Muscle of arm (tissue), 12 donors: ENCODE data around the gene CDH13. TPM values are rescaled to one million over a fixed set of nuclear protein-coding genes. Genes with fewer than 3 reads are reported as not detected.

Source experiments
- DNase-seq: peaks from one replicate; pipeline ENCODE4 v3.0.0-alpha.2; 2013
- polyA plus RNA-seq, 12 donors: library from polyadenylated mRNA; unstranded; fragments of 120-200 nt; gene quantifications; one replicate each; pipeline ENCODE4 v1.2.1, GENCODE V29; 2013; ENCODE audit not compliant: insufficient read length in 12 of 12

CDH13 gene
- polyA plus RNA-seq, 12 donors, result 28.8 to 58.8 (median 54.1) TPM; not detected in 1

DNA sequence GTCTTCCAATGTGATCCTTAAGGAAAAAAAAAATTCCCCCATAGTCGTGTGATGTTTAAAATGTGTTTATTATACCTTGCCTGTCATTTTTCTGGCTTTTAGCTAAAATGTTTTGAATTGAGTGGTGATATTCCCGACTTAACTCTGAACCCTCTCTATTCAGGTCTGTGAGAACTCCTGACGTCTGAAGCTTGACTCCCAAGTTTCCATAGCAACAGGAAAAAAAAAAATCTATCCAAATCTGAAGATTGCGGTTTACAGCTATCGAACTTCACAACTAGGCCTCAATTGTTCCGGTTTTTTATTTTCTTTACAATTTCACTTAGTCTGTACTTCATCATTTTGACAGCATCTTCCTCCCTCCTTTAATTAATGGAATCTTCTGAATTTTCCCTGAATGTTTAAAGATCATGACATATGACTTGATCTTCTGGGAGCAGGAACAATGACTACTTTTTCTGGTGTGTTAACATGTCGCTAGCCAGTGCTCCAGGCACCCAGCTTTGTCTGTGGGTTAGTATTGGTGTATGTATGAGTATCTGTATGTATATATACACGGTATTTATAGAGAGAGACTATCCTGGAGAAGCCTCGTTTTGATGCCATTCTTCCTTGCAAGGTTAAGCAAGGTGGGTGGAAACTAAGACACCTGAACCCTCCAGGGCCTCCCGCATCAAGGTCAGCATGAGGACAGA, 1168.2 kb downstream of the CDH13 start:
- no peak for DNase-seq

DNA sequence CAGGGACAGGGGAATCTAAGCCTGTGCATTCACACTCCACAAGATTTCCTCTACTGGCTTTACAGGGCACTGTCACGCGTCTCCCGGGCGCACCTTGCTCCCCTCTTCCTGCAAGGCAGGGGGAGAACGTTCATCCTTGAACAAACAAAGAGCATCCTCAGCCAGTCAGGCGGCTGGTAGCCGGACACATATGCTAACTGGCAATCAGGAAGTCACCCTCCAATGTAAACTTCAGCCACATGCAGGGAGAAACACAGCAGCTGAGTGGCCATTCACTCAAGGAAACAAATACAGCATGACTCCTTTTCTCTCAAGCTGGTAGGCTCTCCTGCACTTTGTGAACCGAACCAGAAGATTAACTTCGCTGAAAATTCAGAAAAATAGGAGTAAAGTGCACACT, 1170.2 kb downstream of the CDH13 start:
- no peak for DNase-seq

DNA sequence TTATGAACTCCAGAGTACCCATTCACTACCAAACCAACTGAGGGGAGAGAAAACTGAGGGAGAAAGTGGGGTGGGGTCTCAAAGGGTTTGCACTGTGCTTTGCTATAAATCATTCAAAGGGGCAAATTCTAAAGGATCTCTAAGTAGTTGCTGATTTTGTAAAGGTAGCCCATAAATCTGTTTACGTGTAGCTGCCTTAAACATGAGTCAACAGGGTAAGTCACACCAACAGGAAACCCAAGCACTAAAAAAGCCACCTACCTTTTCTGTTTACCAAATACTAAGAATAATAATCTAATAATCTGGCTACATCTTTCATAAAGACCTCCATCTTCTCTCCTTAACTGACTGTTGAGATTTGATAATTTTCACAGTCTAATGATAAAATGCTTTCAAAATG, 1172.6 kb downstream of the CDH13 start:
- DNase-seq, result no peak

DNA sequence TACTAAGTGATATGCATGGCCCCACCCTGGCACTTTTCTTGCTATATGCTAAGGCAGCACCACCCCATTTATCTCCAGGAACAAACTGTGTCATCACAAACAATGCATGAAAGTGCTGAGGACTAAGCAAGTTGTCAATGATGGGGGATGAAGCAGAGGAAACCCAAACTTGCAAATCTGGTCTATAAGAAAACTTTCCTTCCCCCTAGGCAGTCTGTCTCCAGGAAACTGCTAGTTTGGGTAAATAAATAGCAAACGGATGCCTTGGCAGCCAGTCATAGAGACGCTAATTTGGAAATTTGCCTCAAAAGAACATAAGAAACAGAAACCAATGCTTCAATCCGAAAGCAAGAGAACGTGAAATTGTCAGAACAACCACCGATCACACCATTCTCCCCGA, 1175.4 kb downstream of the CDH13 start:
- peak; percentile 72 for DNase-seq

DNA sequence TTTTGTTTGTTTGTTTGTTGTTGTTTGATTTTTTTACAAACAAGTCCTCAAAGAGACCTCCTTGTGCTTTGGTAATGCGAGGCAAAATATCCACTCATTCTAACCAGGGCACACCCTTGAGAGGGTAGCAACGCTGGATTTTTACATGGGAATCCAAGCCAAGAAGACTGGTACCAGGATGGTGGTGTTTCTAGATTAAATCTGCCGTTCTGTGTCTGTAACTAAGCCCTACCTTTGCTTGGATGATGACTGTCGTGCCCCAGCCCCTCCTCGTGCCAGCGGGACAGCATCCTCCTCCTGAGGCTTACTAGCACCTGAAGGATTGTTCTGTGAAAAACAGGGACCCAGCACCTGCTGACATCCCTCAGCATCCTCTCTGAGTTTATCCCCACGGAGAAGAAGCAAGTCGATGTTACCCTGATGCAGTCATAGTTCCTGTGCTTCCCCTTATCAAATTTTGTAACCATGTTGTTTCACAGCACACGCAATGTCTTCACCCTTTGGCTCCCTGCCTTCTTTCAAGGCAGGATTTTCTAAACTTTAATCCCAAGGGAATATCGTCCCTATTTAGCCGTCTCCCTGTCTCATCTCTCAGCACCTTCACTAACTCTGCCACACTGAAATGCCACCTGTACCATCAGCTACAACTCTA, 1175.9 kb downstream of the CDH13 start:
- no peak for DNase-seq

DNA sequence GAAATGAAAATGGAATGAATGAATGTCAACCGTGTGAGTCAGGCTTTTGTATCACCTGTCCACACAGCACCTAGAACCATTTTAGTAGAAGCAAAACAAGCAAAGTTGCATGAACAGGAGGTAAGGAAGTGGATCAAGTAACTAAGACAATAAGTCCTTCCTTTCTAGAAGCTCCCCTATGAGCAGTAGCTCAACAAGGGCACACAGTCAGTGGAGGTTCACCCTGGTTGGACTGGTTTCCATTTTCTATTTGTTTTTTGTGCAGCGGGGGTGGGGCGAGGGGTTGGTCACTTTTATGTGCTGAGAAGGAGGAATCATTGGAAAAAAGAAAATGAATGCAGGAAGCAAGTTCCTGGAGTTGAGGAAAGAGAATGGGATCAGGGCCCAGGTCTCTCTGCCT, 1177.0 kb downstream of the CDH13 start:
- no peak for DNase-seq

DNA sequence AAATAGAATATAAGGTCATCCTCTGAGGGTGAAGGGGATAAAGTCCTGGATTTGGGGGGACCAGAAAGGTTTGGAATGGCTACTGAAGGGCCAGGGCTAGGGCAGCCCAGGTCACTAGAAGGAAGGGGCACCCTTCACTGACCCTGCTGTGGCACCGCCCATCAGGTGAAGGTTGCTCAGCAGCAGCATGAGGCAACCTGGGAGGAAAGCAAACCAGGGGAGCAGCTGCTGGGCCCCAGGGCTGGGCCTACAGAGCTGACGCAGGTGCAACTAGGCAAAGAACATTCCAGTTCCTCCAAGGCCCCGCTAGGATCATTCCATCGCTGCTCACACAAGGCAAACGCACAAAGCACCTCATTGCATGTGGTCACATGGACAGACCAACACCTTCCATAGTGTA, 1177.6 kb downstream of the CDH13 start:
- DNase-seq, result no peak

DNA sequence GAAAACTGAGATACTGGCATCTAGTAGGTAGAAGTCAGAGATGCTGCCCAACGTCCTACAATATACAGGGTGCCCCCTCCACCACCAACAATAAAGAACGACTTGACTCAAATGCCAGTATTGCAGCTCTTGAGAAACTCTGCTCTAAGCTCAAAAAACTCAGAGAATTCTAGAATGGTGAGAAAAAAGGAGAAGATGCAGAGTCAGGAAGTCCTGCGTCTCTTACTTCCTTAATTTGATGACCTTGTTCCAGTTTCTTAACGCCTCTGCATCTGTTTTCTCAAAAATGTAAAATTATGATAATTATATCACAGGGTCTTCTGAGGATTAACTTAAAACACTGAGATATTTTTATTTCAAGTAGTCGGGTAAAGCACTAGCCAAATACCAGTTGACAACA, 1179.3 kb downstream of the CDH13 start:
- no peak for DNase-seq

DNA sequence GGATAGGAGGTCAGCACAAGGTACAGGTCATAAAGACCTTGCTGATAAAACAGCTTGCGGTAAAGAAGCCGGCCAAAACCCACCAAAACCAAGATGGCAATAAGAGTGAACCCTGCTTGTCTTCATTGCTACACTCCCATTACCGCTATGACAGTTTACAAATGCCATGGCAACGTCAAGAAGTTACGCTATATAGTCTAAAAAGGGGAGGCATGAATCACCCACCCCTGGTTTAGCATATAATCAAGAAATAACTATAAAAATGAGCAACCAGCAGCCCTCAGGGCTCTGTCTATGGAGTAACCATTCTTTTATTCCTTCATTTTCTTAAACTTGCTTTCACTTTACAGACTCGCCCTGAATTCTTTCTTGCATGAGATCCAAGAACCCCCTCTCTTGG, 1180.0 kb downstream of the CDH13 start:
- no peak for DNase-seq

DNA sequence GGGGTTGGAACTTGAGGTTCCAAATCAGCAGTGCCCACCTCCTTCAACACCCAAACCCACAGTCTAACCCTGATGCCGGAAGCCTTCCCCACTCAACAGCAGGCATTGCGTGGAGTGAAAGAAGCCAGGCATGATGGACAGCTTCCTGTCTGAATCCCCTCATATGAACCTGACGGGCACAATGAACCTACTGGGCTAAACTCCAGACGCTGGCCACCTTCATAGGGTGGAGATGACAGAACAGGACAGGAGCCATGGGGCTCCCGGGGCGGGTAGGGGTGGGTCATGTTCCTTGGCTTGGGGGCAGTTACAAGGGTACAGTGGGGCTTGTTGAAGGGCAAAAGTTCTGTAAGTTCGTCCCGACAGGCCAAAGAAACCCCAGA, 1180.5 kb downstream of the CDH13 start:
- no peak for DNase-seq

DNA sequence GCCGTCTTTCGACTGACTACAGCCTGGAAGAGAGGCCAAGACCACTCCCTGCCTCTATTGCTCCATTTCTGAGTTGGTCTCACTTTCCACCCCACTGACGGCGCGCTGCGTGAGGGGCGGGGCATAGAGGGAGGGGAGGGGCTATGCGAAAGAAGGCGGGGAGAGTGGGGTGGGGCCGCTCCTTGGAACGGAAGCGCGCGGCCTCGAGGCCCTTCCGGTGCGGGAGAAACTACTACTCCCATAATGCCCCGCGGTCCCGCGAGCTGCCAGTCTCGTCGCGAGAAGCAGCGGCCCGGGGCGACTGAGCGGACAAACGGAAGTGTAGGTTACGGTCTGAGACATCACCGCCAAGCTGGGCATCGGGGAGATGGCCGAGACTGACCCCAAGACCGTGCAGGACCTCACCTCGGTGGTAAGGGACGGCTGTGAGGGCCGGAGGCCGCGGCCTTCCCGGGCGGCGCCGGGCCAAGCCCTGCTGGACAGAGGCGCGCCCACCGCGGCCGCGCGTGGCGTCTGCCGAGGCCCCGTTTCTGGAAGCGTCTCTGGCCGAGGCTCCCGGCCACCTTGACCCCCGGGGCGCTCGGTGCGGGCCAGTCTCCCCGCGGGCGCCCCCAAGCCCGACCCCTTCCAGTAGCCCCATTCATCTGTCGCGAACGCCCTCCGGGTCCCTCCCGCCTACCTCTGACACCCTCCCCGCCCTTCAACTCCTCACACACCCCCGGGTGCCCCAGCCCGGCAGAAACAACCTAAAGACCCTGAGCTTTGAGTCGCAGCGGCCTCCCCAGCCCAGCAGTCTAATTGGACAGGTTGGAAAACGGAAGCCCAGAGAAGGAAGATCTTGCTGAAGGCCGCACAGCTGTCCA, 1181.2 kb downstream of the CDH13 start, which contains the start of gene HSBP1:
Gene HSBP1, plus strand, starts transcription at position 269 of the 863 bp plus-strand sequence. Its CDS starts 99 bp downstream, at position 368.
- peak; percentile 91 for DNase-seq

DNA sequence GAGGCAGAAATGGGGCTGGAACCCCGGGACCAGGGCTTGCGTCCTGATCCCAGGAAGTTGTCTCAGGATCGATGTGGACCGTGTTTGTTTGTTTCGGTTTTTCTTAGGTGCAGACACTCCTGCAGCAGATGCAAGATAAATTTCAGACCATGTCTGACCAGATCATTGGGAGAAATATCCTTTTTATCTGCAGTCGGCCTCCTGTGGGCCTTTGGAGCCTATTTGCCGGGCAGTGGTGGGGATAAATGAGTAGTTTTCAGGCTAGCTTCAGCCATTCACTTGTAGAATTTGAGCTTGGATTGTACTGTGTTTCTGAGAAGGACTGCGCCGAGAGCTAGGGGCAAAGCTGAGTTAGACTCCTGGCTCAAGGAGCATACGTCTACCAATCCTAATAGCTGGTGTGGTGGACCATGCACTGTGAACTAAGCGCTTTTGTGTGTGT, 1181.8 kb downstream of the CDH13 start:
- no peak for DNase-seq

DNA sequence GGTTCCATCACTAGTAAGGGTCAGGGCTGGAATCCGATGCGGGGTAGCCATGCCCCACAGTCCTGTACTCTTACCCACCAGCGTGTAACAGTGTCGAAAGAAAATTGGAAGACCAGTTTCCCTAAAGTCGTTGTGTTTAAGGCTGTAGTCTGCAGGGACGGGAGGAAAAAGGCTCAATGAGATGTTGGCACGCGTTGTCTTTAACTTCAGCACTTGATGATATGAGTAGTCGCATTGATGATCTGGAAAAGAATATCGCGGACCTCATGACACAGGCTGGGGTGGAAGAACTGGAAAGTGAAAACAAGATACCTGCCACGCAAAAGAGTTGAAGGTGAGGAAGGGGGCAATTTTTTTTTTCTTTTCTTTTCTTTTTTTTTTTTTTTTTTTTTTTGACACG, 1182.3 kb downstream of the CDH13 start:
- no peak for DNase-seq

DNA sequence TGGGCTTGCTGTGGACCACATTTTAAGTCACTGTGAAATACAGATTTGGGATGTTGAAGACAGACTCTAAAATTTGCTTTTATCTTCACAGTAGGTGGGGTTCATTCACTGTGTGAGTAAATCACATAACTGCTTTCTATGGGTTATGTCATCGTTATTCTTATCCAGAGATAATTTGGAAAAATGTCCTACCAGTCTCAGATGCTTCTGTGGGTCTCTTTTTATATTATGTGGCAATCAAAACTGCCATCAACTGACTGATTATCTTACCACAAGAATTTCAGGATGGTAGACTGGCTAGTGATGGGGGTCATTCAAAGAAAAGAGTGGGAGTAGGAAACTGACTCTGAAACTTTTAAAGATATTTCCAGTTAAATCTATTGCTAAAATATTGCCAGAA, 1184.1 kb downstream of the CDH13 start:
- DNase-seq, result no peak

DNA sequence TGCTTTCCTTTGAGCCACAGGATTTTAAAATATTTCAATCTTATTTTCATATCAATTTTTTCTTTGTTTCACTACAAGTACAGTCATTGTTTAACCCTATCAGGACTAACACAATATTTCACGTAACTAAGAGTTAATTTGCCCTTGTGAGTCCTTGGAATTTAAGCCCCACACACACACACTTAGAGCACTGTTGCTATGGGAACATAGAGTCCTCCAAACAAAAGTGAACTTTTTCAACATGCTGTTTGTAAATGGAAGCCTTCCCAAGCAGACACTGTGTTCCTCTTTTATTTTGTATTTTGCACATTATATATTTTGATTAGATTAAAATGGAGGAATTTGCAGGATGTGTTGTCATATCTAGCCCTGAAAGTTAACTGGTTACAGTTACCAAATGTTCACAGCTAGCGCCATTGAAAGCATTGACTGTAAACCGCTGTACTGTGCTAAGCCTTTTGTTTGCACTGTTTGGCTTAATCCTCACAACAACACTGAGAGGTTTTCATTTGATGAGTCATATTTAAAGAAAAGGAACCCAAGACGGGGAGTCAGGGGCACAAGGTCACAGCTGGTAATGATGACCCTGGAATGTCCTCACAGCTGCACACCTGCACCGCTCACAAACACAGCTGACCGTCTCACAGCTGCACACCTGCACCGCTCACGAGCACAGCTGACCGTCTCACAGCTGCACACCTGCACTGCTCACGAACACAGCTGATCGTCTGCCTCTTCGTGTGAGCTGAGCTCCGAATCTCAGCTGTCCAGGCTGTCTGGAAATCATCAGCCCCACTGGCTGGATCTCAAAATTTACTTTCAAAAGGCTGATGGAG, 1187.3 kb downstream of the CDH13 start:
- DNase-seq, result peak; percentile 47

DNA sequence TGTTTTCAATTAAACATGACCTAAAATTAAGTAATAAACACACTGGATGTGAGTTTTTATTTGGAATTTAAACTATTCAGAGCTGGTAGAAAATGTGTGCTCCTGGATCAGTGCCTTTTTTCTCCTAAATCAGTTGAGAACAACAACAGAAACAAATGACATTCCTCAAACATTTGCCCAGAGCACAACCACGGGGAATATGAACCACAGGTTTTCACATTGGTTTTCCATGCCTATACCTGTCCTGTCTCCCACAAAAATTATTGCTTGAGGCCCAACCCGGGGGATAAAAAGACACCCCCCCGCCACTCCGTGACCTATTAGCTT, 1187.9 kb downstream of the CDH13 start:
- DNase-seq, result no peak

DNA sequence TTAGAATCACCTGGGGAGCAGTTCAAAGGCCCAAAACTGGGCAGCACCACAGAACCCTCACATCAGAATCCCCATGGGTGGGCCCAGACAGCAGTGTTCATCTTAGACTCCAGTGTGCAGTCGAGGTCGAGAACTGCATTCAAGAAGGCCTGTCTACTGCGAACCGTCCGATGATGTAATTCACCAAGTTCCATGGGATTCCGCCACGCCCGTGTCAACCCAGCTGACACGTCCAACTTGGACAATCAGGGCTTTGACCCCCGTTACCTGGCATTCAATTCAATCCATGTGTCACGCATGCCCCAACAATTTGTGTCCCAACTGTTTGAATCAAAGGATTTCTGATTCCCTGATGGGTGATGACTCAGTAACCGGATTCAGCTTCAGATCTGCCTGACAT, 1190.3 kb downstream of the CDH13 start:
- DNase-seq, result no peak

DNA sequence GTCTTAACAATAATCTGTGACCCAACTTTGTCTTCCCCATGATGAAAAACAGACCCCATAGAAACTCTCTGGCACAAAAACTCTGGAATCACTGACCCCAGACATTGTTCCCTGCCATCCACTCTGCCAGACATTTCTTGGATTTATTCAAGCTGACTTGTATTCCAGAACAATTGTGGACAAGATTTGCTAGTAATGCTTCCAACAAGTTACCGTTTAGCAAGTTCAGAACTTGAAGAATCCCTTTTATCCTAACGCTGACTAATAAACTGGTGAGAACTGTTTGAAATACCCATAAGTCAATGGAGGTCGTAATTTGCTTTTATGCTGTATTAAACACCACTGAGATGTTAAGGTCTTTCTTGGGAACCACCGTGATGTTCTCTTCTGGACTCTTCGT, 1191.5 kb downstream of the CDH13 start:
- no peak for DNase-seq

DNA sequence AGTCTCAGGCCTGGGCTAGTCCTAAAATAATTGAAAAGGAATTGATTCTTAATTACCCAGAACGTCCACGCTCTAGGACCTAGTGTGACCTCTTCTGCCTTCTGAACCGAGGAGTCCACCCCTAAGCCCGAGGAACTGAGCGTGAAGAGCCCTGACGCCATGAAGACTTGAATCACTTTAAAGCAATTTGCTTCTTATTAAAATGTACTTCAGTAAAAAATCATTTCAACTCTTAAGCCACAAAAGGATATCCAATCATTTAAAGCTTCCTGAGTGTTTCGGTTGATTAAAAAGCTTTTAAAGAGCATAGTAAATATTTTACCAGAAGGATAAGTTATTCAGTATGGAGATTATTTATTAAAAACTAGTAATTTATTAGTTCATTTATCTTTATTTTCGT, 1192.6 kb downstream of the CDH13 start:
- no peak for DNase-seq

DNA sequence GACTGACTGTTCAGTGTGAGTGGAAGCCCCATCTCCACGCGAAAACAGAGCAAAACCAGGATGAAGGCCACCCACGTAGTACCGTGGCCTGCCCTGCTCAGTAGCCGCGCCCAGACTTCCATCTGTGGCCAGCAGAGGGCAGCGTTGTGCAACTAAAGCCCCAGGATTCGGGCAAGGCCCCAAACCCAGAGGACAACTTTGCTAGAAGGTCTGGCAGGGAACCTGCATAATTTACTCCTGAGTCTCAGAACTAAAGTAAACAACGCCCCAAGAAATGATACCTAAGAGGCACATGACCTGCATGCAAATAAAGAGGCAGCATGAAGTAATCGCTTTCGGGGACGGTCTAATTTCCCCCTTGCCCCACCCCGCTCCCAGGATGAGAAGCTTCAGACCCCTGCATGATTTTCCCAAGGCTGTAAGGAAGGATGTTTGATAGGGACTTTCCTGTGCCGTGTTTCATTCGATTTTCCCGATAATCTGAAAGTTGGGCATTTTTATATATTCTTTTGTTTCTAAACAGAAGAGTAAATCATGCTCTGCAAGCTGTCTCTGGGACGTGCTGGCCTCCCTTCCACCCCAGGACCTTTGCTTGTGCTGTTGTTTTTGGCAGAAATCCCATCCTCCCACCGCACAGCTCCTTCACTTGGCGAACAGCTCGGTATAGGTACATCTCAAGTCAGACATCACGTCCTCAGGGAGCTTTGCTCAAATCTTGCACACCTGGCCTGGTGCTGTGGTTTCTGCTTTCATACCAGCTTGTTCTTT, 1199.6 kb downstream of the CDH13 start:
- peak; percentile 89 for DNase-seq
